ENCODE data around the gene PRDX5. TPM values are rescaled to one million over a fixed set of nuclear protein-coding genes. Genes with fewer than 3 reads are reported as not detected.

The PRDX5 gene
- total and polyA plus RNA-seq, 2 donors (not counting 1 experiment from before 2014, with no cell fraction given): 50.4 to 95.5 TPM

DNA sequence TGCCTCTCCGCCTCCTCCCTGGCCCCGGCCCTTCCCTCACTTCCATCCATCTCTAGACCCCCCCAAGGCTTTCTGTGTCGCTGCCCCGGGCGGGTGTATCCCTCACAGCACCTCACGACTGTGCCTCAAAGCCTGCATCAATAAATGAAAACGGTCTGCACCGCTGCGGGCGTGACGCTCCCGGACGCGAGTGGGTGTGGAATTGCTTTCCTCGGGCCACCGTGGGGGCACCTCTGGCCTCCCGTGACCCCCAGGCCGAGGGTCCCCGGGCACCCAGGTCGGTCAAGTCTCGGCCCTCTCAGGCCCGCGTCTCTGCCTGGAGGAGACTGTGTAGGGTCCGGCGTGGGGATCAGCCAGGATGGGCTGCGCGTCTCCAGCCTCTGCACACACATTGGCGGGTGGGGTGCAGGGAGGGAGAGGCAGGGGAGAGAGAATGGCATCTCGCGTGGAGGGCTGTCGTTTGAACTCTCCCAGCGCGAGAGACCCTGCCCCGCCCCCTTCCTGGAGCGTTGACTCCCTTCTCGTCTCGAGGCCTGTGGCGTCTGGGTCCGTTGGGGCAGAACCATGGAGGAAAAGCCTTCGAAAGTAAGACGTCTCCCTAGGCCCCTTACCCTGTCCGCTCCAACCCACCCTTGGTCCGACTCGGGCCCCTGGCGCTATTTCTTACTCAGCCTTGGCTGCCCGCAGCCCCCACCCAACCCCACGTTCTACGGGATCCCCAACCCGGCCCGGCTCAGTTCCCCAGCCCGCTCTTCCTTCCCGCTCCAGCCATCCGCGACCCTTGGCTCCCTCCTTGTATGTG is 17.9 kb upstream of the PRDX5 start, which contains the start of gene CATSPERZ:
Gene CATSPERZ, plus strand, starts transcription at position 512 of the 802 bp plus-strand sequence. Its CDS starts 53 bp downstream, at position 565.
- intact Hi-C loops (cut with micrococcal nuclease): loop anchor here (10.0 kb wide), 1 partner anchor 465 kb away; the partner anchor contains the start of gene MARK2

More for the DNA sequence above, 17.9 kb upstream of the PRDX5 start, which contains the start of gene CATSPERZ:
- H2AFZ ChIP-seq (ENCODE audit: insufficient read depth, low read depth, low read length, poor library complexity, severe bottlenecking): peak within 1 kb of the TSS; percentile 33
- peak within 1 kb of the TSS; percentile 85 for H3K4me2 ChIP-seq (replicated peaks; ENCODE audit: low read depth, low read length, poor library complexity, severe bottlenecking)
- TF ChIP-seq, protein P1, sequence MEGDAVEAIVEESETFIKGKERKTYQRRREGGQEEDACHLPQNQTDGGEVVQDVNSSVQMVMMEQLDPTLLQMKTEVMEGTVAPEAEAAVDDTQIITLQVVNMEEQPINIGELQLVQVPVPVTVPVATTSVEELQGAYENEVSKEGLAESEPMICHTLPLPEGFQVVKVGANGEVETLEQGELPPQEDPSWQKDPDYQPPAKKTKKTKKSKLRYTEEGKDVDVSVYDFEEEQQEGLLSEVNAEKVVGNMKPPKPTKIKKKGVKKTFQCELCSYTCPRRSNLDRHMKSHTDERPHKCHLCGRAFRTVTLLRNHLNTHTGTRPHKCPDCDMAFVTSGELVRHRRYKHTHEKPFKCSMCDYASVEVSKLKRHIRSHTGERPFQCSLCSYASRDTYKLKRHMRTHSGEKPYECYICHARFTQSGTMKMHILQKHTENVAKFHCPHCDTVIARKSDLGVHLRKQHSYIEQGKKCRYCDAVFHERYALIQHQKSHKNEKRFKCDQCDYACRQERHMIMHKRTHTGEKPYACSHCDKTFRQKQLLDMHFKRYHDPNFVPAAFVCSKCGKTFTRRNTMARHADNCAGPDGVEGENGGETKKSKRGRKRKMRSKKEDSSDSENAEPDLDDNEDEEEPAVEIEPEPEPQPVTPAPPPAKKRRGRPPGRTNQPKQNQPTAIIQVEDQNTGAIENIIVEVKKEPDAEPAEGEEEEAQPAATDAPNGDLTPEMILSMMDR (IDR thresholded peaks at IDR 0.05): no peak
- peak; percentile 38 for TF ChIP-seq EZH2 (IDR thresholded peaks at IDR 0.05; ENCODE audit: borderline replicate concordance, insufficient read depth, low read depth, low read length, poor library complexity, severe bottlenecking)
- H3K9ac ChIP-seq (ENCODE audit: low read length): peak within 1 kb of the TSS; percentile 54
- H3K9me3 ChIP-seq (ENCODE audit: control extremely low read depth in 1 of 3, control insufficient read depth in 2 of 3, insufficient read depth in 1 of 3, low read length in 2 of 3): peaks cover 0 to 31% (median 0%) of the 10 kb centered on the region in 3 donors
- H3K79me2 ChIP-seq (ENCODE audit: control insufficient read depth, insufficient read depth, low read length): no peaks in the 10 kb centered on the region
- Mint-ChIP-seq H3K9me3 (ENCODE audit: insufficient read depth) (no peaks in the 10 kb centered on the region), H3K27ac (peak within 1 kb of the TSS; percentile 50), H3K4me1 (peaks cover 29% of the 10 kb centered on the region), H3K4me3 (peak within 1 kb of the TSS; percentile 87), H3K27me3 (peaks cover 44% of the 10 kb centered on the region)
- peaks cover 0 to 76% (median 50%) of the 10 kb centered on the region in 4 experiments for H3K27me3 ChIP-seq (replicated peaks in 1 of 4; ENCODE audit: control extremely low read depth in 1 of 4, control insufficient read depth in 3 of 4, insufficient read depth in 4 of 4, low read length in 3 of 4)
- peak within 1 kb of the TSS; percentile 5 to 52 (median 30) for H3K4me3 ChIP-seq (ENCODE audit: control extremely low read depth in 1 of 5, extremely low read depth in 1 of 5, insufficient read depth in 1 of 5, low read depth in 2 of 5, low read length in 4 of 5)
- H3K36me3 ChIP-seq (replicated peaks in 1 of 2; ENCODE audit: control extremely low read depth in 1 of 2, control insufficient read depth in 1 of 2, extremely low read depth in 1 of 2, insufficient read depth in 2 of 2, low read length in 1 of 2): no peaks in the 10 kb centered on the region
- peaks cover 40 to 43% of the 10 kb centered on the region in 2 donors for H3K4me1 ChIP-seq (ENCODE audit: control insufficient read depth in 2 of 2, insufficient read depth in 2 of 2, low read length in 2 of 2)
- H4K20me1 ChIP-seq (ENCODE audit: control insufficient read depth, insufficient read depth, low read length, poor library complexity, severe bottlenecking): peaks cover 16% of the 10 kb centered on the region
- H3K27ac ChIP-seq (ENCODE audit: low read length in 2 of 2): no peak within 1 kb of the TSS
- ATAC-seq (ENCODE audit: low read depth) (no peak), DNase-seq (no peak)
- CTCF ChIA-PET: interaction anchor here (0.7 to 5.8 kb wide), 25 partner anchors 10 to 463 kb away, joined by 3 to 243 read pairs (median 7); partner anchors contain the start of genes BAD, FERMT3, GPR137 and KCNK4
- POLR2A ChIA-PET: interaction anchor here (0.8 kb wide), 1 partner anchor 14 kb away, joined by 5 read pairs; the partner anchor contains the start of gene GPR137
- WGBS (ENCODE audit: insufficient coverage): 4% methylated on average over 48 of the region's 54 CpGs

Data from B cell (primary cell).